HAP-1 (cell line): ENCODE data around the gene ANKLE1.

Experiments used
- DNase-seq, 2 experiments: peaks; one replicate each; pipeline ENCODE4 v3.0.0-alpha.2; 2016 to 2020; ENCODE audit warnings: low spot score in 2 of 2
- H3K27me3 ChIP-seq: fragments of 250-450 bp; sonication (Bioruptor Pico); 2 replicates; pipeline ENCODE4 v1.5.1; 2020; ENCODE audit warnings: low read depth, mild to moderate bottlenecking, moderate library complexity
- H3K36me3 ChIP-seq: fragments of 250-450 bp; sonication (Bioruptor Pico); replicated peaks from 2 replicates; pipeline ENCODE4 v1.5.1; 2020; ENCODE audit warnings: mild to moderate bottlenecking
- H3K4me1 ChIP-seq: fragments of 250-450 bp; sonication (Bioruptor Pico); 2 replicates; pipeline ENCODE4 v1.5.1; 2020; ENCODE audit warnings: mild to moderate bottlenecking
- H3K4me3 ChIP-seq: fragments of 250-450 bp; sonication (Bioruptor Pico); 2 replicates; pipeline ENCODE4 v1.5.1; 2020; ENCODE audit warnings: mild to moderate bottlenecking, moderate library complexity
- H3K9me3 ChIP-seq: fragments of 250-450 bp; sonication (Bioruptor Pico); 2 replicates; pipeline ENCODE4 v1.5.1; 2020; ENCODE audit warnings: mild to moderate bottlenecking, moderate library complexity
- in situ Hi-C: fragments of 300-500 bp; cut with MboI; formaldehyde crosslinking; loops from 3 replicates; pipeline ENCODE4 v1.14.3; 2020; ENCODE audit warnings: low sequenced_read_pairs, inconsistent platforms, mixed read lengths

ANKLE1 gene, protein sequence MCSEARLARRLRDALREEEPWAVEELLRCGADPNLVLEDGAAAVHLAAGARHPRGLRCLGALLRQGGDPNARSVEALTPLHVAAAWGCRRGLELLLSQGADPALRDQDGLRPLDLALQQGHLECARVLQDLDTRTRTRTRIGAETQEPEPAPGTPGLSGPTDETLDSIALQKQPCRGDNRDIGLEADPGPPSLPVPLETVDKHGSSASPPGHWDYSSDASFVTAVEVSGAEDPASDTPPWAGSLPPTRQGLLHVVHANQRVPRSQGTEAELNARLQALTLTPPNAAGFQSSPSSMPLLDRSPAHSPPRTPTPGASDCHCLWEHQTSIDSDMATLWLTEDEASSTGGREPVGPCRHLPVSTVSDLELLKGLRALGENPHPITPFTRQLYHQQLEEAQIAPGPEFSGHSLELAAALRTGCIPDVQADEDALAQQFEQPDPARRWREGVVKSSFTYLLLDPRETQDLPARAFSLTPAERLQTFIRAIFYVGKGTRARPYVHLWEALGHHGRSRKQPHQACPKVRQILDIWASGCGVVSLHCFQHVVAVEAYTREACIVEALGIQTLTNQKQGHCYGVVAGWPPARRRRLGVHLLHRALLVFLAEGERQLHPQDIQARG

DNA sequence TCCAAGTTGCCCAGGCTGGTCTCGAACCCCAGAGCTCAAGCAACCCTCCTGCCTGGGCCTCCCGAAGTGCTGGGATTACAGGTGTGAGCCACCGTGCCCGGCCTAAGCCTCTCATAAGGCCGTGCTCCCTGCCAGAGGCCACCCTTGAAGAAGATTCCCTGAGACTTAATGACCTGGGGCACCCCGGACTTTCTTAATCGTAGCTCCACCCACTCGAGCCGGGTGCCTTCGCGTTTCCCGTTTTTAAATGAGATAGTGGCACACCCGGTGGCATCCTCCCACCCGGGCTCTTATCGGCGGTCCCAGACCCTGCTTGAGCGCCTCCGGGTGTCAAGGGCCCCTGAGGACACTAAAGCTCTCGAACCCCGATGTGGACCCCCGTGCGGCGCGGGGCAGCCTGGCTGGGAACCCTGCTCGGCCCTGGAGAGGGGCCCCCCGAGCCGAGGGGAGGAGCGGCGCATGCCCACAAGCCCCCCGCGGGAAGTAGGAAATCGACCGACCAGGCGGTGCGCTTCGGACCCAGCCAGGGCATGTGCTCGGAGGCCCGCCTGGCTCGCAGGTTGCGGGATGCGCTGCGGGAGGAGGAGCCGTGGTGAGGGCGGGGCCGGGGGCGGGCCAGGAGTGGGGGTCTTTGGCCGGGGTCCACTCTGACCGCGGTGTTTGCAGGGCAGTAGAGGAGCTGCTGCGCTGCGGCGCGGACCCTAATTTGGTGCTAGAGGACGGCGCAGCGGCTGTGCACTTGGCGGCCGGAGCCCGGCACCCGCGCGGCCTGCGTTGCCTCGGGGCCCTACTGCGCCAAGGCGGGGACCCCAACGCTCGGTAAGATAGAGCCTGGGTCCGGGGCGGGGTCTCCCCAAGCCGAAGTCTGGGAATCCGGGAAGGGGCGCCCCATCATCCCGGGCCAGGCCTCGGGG lies at the start of gene ANKLE1:
Gene ANKLE1 (plus strand): TSS at position 511 of the 914 bp plus-strand sequence. CDS start 20 bp downstream, at position 531.
- in situ Hi-C loops = loop anchor here (5.0 kb wide), 1 partner anchor 214 kb away; no protein-coding TSS in a partner anchor
- Histone ChIP-seq H3K4me3 (peak within 1 kb of the TSS; percentile 59), H3K27me3 (no peaks in the 10 kb centered on the region), H3K36me3 (peaks cover 62% of the 10 kb centered on the region), H3K4me1 (peaks cover 15% of the 10 kb centered on the region), H3K9me3 (no peaks in the 10 kb centered on the region)
- peak; percentile 36 to 84 for DNase-seq

DNA sequence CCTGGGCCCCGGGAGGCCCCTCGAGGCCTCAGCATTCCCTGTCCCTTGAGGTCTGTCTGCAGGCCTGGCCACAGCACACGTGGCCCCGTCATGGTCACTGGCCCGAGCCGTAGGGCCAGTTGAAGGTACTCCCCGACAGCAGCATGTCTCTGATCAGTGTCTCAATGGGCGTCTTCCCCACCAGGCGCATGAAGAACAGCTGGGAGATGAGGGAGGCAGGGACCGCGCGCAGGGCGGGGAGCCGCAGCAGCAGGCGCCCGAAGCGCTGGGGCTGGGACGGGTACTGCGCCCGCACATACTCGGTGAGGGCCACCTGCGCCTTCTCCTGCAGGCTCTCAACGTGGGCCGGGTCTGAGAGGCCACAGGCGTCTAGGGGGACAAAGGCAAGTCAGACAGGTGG lies 49.4 kb upstream of the ANKLE1 start:
- Histone ChIP-seq H3K36me3 (peaks cover 44% of the 10 kb centered on the region), H3K27me3 (no peaks in the 10 kb centered on the region), H3K4me3 (no peak overlapping the region), H3K9me3 (no peaks in the 10 kb centered on the region), H3K4me1 (peaks cover 19% of the 10 kb centered on the region)
- DNase-seq = no peak
- in situ Hi-C loops = no loop called here

DNA sequence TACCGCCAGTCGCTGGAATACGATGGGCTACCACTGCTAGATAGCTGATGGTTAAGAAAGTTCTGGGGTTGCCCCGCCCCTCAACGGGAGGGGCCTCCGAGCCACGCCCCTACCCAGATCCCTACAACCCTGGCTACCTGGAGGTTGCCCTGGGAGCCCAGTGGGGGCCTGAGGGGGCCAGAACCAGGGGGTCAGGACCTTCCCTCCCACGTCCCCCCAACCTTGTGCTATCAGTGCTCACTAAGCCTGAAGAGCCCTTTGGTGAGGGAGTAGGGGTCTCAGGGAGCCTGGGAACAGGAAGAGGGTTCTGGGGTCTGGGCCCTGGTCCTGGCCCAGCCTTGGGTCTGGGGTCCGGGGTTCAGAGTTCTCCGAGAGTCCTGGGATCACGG lies 46.8 kb upstream of the ANKLE1 start:
- peak; percentile 53 to 80 for DNase-seq
- Histone ChIP-seq H3K4me1 (peaks cover 12% of the 10 kb centered on the region), H3K27me3 (no peaks in the 10 kb centered on the region), H3K9me3 (no peaks in the 10 kb centered on the region), H3K36me3 (peaks cover 60% of the 10 kb centered on the region), H3K4me3 (peak overlapping the region; percentile 54)
- in situ Hi-C loops = no loop called here

DNA sequence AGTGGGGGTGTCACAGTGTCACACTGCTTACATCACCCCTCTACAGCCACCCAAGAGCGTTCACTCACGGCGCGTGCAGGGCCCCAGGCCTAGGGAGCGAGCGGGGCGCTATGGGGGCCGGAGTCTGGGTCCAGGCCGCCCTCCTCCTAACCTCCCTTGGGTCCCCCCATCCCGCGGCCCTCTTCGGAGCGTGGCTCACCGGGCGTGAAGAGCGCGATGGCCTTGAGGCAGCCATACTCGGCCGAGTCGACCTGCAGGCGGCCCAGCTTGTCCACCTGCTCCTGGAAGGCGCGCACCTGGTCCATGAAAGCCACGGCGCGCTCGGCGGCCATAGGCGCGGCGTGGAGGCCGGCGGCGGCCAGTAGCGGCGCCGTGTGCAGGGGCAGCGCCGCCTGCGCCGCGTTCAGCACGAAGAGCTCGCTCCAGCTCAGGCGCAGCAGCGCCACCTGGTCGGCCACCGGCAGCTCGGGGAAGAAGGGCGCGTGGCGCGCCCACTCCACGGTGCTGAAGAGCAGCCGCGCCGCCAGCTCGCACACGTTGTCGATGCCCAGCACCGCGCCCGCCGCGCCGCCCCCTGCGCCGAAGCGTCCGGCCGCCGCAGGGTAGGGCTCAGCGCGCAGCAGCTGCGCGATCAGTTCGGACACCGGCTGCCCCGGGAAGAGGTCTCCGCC lies 46.3 kb upstream of the ANKLE1 start:
- Histone ChIP-seq H3K4me3 (peak overlapping the region; percentile 54), H3K9me3 (no peaks in the 10 kb centered on the region), H3K27me3 (no peaks in the 10 kb centered on the region), H3K4me1 (peaks cover 12% of the 10 kb centered on the region), H3K36me3 (peaks cover 62% of the 10 kb centered on the region)
- in situ Hi-C loops = no loop called here
- peak; percentile 49 to 73 for DNase-seq

DNA sequence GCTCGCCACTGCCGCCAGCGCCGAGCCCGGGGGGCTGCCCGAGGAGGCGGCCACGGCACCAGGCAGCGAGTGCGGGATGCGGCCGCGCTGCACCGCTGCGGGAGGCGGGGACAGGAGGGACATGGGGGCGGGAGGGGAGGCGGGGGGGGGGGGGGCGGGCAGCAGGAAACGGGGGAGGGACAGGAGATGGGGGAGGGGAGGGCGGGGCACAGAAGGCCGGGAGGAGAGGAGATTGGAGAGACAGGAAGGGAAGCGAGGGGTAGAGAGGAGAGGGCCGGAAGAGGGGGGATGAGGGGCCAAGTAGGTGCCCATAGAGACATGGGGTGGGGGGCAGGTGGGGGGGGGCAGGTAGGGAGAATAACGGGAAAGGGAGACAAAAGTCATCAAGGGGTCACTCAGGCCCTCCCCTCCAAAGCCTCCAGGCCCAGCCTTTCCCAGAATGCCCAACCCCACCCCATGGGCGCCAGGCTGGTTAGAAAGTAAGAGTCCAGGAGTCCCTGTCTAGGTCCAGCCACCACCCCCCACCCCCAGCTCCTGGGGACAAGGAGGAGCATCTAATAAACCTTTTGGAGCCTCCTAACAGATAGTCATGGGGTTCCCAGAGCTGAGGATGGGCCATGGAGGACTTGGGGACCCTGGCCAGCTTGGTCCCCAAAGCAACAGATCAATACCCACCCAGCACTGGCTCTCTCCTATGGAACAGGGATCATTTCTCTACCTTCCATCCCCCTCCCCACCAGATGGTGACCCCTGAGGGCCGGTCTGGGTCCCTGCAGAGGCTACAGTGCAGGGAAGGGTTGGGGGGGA lies 45.5 kb upstream of the ANKLE1 start:
- peaks cover 62% of the 10 kb centered on the region for H3K36me3 ChIP-seq
- peak overlapping the region; percentile 54 for H3K4me3 ChIP-seq
- H3K27me3 ChIP-seq = no peaks in the 10 kb centered on the region
- in situ Hi-C loops = no loop called here
- peak; percentile 48 to 73 for DNase-seq
- no peaks in the 10 kb centered on the region for H3K9me3 ChIP-seq
- H3K4me1 ChIP-seq = peaks cover 12% of the 10 kb centered on the region

DNA sequence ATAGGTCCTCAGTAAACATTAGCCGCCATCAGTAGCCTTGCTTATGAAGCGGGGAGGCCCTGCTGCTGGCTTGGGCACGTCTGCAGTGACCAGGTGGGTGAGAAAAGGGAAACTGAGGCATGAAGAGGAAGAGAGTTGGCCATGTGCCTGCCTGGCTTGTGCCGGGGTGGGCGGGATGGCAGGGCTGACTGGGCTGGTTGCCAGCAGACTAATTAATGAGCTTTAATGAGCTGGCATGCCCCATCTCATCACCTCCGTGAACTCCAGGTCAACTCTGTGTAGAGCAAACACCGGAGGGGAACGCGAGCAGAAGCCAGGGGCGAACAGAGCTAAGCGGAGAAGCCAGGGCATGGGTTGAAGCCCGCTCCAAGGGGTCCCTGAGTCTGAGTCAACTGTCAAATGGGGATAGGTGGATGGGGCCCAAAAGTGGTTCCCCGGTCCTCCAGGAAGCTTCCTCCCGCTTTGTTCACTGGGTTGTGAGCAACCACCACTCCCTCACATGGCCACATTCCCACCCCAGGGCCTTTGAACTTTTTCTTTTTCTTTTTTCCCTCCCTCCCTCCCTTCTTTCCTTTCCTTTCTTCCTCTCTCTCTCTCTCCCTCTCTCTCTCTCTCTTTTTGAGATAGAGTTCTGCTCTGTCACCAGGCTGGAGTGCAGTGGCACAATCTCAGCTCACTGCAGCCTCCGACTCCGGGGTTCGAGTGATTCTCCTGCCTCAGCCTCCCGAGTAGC lies 44.7 kb upstream of the ANKLE1 start:
- Histone ChIP-seq H3K9me3 (no peaks in the 10 kb centered on the region), H3K36me3 (peaks cover 56% of the 10 kb centered on the region), H3K27me3 (no peaks in the 10 kb centered on the region), H3K4me1 (peaks cover 12% of the 10 kb centered on the region), H3K4me3 (no peak overlapping the region)
- in situ Hi-C loops = no loop called here
- DNase-seq = no peak

DNA sequence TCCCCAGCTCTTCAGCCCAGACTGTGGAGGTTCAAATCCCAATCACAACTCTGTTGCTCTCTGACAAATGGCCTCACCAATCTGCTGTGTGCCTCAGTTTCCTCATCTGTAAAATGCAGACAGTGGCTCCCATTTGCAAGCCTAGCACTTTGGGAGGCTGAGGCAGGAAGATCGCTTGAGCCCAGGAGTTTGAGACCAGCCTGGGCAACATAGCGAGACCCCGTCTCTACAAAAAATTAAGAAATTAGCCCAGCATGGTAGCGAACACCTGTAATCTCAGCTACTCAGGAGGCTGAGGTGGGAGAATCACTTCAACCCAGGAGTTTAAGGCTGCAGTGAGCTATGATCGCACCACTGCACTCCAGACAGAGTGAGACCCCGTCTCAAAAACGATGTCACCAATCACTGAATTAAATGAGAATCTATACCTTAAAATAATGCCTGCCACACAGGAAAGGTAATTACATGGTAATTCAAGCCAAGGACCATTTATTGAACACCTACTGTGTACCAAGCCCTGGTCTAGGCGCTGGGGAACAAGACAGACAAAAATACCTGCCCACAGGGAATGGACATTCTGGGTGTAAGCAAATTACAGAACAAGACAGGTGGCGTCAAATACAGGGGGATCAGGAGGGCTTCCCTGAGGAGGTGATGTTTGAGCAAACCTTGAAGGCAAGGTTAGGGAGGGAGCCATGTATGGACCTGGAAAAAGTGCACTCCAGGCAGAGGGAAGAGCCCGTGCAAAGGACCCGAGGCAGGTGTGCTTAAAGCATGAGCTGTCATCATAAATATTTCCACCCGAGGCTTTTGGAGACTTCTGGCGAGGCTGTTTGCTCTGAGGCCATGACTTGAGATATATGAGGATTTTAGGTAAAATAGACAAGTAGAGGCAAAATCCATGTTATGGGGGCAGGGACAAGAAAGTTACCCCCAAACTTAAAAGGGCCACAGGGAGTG lies 43.7 kb upstream of the ANKLE1 start:
- in situ Hi-C loops = no loop called here
- peaks cover 46% of the 10 kb centered on the region for H3K36me3 ChIP-seq
- peaks cover 21% of the 10 kb centered on the region for H3K4me1 ChIP-seq
- no peaks in the 10 kb centered on the region for H3K9me3 ChIP-seq
- no peak for DNase-seq
- H3K4me3 ChIP-seq = no peak overlapping the region
- no peaks in the 10 kb centered on the region for H3K27me3 ChIP-seq

DNA sequence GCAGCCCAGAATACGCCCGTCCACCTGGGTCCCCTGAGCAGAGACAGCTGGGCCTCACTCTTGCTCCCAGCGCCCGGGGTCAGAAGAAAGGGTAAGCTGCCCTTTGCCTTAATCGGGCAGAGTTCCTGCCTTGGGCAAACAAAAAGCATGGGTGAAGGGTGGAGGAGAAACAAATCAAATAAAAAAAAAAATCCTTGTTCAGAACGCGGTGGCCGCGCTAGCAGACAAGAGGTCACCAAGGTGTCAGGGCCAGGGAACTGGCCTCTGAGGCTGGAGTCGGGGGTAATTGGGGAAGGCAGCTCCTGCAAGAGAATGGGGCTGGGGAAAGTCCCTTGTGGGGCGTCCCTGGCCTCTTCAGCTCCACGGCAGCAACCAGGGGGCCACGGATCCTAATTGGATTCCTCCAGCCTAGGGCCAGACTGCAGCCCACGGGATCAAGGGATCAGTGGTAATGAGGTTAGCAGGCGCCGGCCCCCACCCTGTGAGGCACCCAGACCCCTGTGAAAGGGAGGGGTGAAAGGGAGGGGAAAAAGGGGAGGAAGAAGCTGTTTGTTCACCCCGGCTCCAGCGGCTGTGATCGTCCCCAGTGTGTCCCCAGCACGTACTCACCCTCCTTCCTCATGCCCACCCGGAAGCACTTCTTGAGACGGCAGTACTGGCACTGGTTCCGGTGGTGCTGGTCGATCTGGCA lies 41.5 kb upstream of the ANKLE1 start:
- no peak overlapping the region for H3K4me3 ChIP-seq
- H3K36me3 ChIP-seq = peaks cover 29% of the 10 kb centered on the region
- no peak for DNase-seq
- no peaks in the 10 kb centered on the region for H3K9me3 ChIP-seq
- in situ Hi-C loops = no loop called here
- peaks cover 18% of the 10 kb centered on the region for H3K4me1 ChIP-seq
- no peaks in the 10 kb centered on the region for H3K27me3 ChIP-seq

DNA sequence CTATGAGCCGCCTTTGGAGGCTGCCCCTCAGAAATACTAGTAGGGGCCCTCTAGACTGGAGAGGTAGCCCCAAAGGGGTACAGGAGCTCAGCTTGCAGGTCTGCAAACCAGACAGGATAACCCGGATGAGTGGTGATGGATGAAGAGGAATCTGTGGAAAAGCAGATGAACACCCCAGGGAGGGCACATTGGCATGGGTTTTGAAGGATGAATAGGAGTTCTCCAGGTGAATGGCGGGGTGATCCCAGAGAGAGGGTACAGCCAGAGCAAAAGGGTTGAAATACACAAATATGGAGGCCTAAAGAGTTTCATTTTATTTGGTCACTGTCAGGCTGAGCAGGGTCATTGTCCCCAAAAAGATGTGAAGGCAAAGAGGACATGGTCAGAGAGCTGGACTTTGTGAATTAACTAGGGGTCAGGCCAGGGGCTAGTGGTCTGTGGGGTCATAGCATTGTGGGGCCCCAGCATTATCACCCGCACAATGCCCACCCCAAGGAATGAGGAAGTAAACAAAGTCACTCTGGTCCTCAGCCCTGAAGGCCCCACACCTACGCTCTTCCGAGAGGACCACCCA lies 40.8 kb upstream of the ANKLE1 start:
- in situ Hi-C loops = no loop called here

DNA sequence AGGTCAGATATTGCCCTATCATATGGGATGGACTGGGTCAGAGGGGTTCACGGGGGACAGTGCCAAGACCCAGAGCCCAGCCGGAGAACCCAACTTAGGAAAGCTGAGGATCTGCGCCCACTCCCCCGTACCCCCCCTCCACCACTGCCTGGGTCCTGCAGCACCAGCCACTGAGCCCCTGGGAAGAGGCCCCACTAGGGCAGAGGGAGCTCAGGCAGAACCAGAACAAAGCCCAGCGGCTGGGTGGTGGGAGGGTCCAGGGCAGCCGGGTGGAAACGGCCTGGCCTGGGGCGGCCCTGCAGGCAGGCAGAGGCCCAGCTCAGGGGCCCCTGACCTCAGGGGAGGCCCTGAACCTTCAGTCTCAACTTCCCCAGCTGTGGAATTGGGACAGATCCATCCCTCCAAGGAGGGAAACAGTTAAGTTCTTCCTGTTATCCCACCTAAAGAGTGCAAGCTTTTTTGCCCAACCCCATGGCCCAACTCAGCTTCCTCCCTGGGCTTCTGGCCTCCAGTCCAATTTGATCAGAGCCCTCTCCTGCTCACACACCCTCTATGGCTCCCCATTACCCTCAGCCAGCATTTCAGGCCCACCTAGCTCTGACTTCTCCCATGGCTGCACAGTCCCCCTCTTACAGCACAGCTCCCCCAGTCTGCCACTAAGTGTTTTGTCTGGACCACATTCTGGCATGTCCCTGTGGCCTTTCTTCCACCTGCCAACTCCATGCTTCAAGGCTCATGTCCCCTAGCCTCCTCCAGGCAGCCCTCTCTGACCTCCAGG lies 39.1 kb upstream of the ANKLE1 start:
- no peak for DNase-seq
- H3K36me3 ChIP-seq = peaks cover 25% of the 10 kb centered on the region
- in situ Hi-C loops = no loop called here
- H3K4me3 ChIP-seq = peak overlapping the region; percentile 82
- no peaks in the 10 kb centered on the region for H3K27me3 ChIP-seq
- no peaks in the 10 kb centered on the region for H3K9me3 ChIP-seq
- peaks cover 29% of the 10 kb centered on the region for H3K4me1 ChIP-seq

More for the DNA sequence above, 40.8 kb upstream of the ANKLE1 start:
- DNase-seq = no peak
- Histone ChIP-seq H3K27me3 (no peaks in the 10 kb centered on the region), H3K4me1 (peaks cover 18% of the 10 kb centered on the region), H3K4me3 (no peak overlapping the region), H3K36me3 (peaks cover 28% of the 10 kb centered on the region), H3K9me3 (no peaks in the 10 kb centered on the region)
